Spinal cord (tissue), 10 donors: ENCODE data around the gene TRIM28. TPM values are rescaled to one million over a fixed set of nuclear protein-coding genes. Genes with fewer than 3 reads are reported as not detected.
"Not testable (repeated sequence)": the region's sequence is repeated elsewhere in the genome, so short reads cannot be mapped to it uniquely, and the experiment has no call there.

ENCODE experiments used
- DNase-seq, 6 donors: peaks; one replicate each; pipeline versions ENCODE4 v3.0.0 to v3.0.0-alpha.2; 2013 to 2015; ENCODE audit warnings: low spot score in 6 of 6, low read depth in 4 of 6
- H3K27ac ChIP-seq: one replicate; pipeline ENCODE4 v1.5.1; 2013; ENCODE audit warnings: low read depth, low read length, control low read depth
- H3K27me3 ChIP-seq: one replicate; pipeline ENCODE4 v1.6.1; 2013; ENCODE audit warnings: low read length; ENCODE audit not compliant: control insufficient read depth, insufficient read depth
- H3K36me3 ChIP-seq: one replicate; pipeline ENCODE4 v1.6.1; 2013; ENCODE audit warnings: low read length; ENCODE audit not compliant: control insufficient read depth, insufficient read depth
- H3K4me1 ChIP-seq: one replicate; pipeline ENCODE4 v1.6.1; 2013; ENCODE audit warnings: low read length; ENCODE audit not compliant: control insufficient read depth, insufficient read depth
- H3K4me3 ChIP-seq: one replicate; pipeline ENCODE4 v1.5.1; 2013; ENCODE audit warnings: low read depth, low read length, control low read depth
- H3K9me3 ChIP-seq: one replicate; pipeline ENCODE4 v1.6.1; 2013; ENCODE audit warnings: low read length; ENCODE audit not compliant: control insufficient read depth, insufficient read depth
- WGBS: methylation state at CpG from one replicate; pipeline ENCODE4 v1.1.5; 2013; ENCODE audit warnings: missing lambda C conversion rate; ENCODE audit not compliant: insufficient coverage; 5-methylcytosine and 5-hydroxymethylcytosine counted together
- long read RNA-seq, 4 donors: transcript quantifications; one replicate each; lab custom pipeline, GENCODE V29; 2026
- polyA plus RNA-seq, 2 donors: library from polyadenylated mRNA; unstranded; fragments of 120-200 nt; gene quantifications; one replicate each; pipeline ENCODE4 v1.2.1, GENCODE V29; 2013; ENCODE audit not compliant: insufficient read length in 2 of 2
- total RNA-seq, 2 donors: library from RNA; depleted of rRNA in 1 of 2; stranded (reverse); fragments of 120-200 nt in 1 of 2; fragments of >200 nt in 1 of 2; gene quantifications; one replicate each; pipeline versions ENCODE4 v1.2.3 to v1.2.4, GENCODE V29; 2013 to 2014
- donor health status: healthy.

TRIM28 gene
- total RNA-seq: 100 to 1,000 TPM; 203 to 275 TPM
- 100 to 1,000 TPM; 499 to 522 TPM for polyA plus RNA-seq
- long read RNA-seq, donor 1, transcript TRIM28-201 (17 exons, 2,960 nt): major isoform, 22 of 343 reads
- long read RNA-seq, donor 1, transcript TRIM28-213 (4 exons, 714 nt): minor isoform, 7 of 343 reads
- long read RNA-seq, donor 1, partial matches to known transcripts: 205 of 343 reads
- long read RNA-seq, donor 1, other reads (novel, unspliced or antisense): 107 of 343 reads
- long read RNA-seq, donor 2, transcript TRIM28-201 (17 exons, 2,960 nt): major isoform, 8 of 34 reads
- long read RNA-seq, donor 2, partial matches to known transcripts: 21 of 34 reads
- long read RNA-seq, donor 2, other reads (novel, unspliced or antisense): 0 of 34 reads
- long read RNA-seq, donor 3, transcript TRIM28-213 (4 exons, 714 nt): minor isoform, 8 of 51 reads
- long read RNA-seq, donor 3, transcript TRIM28-201 (17 exons, 2,960 nt): major isoform, 15 of 51 reads
- long read RNA-seq, donor 3, partial matches to known transcripts: 26 of 51 reads
- long read RNA-seq, donor 3, other reads (novel, unspliced or antisense): 0 of 51 reads
- long read RNA-seq, donor 4, transcript TRIM28-201 (17 exons, 2,960 nt): major isoform, 17 of 58 reads
- long read RNA-seq, donor 4, transcript TRIM28-213 (4 exons, 714 nt): minor isoform, 8 of 58 reads
- long read RNA-seq, donor 4, partial matches to known transcripts: 33 of 58 reads
- long read RNA-seq, donor 4, other reads (novel, unspliced or antisense): 0 of 58 reads

DNA sequence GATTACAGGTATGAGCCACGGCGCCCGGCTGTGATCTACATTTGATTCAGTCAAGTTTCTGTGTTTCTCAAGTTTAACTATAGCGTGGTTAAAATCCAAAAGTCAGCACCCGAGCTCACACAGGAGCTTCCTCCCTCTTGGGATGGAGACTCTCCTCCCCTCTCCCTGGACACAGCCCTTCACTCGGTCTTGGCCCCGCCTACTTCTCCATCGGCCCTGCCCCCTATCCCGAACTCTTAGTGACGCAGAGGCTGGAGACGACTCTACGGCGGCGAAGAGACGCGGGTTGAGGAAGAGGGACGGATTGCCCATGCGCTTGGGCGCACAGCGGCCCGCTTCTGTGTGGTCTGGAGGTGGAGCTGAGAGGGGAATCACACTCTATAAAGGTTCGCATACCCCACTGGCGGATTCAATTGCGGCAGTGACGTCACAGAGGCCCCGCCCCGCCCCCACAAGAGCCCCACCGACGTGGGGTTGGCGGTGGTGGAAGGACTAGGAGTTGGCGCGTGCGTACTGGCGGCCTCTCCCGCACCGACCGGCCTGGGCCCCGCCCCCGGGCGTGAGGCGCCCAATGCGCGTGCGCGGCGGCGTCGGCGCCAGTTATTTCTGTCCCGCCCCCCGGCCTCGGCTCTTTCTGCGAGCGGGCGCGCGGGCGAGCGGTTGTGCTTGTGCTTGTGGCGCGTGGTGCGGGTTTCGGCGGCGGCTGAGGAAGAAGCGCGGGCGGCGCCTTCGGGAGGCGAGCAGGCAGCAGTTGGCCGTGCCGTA, at the start of gene TRIM28:
TSS of gene TRIM28 (plus strand) at position 239 of the 765 bp plus-strand sequence. CDS start 694 bp downstream, outside the sequence.
- under 1% methylated on average over 68 of the region's 73 CpGs for WGBS
- Histone ChIP-seq H3K27ac (peak within 1 kb of the TSS; percentile 99), H3K27me3 (peaks cover 8% of the 10 kb centered on the region), H3K4me3 (peak within 1 kb of the TSS; percentile 73), H3K4me1 (peaks cover 25% of the 10 kb centered on the region), H3K9me3 (no peaks in the 10 kb centered on the region), H3K36me3 (peaks cover 40% of the 10 kb centered on the region)
- DNase-seq: peak; percentile 94 to 99 (median 96)

DNA sequence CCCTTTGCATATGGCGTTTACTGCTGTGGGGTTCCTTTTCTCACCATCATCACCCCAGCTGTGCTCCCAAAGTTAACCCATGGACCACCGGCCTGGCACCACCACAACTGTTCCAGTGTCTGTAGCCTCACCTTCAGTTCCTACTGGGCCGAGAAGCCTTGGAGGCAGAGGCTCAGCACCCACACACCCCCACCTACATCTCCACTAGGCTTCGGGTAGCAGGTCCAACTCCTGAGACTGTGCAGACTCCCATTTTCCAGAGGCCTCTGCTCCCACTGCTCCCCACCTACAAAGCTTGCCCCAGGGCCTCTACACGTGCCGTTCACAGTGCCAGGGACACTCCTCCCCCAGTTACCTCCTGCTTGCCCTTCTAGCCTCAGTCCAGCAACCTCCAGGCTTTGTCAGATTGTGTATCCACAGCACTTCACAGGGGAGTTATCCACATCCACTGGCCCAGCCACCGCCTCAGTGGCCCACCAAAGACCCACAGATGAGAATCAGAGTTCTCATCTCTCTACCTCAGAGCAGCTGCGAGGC, 46.2 kb upstream of the TRIM28 start:
- WGBS: 92% methylated on average over 8 of the region's 8 CpGs
- no peaks in the 10 kb centered on the region for H3K36me3 ChIP-seq
- H3K4me1 ChIP-seq: peaks cover 25% of the 10 kb centered on the region
- no peaks in the 10 kb centered on the region for H3K9me3 ChIP-seq
- H3K27ac ChIP-seq: no peak overlapping the region
- H3K4me3 ChIP-seq: no peak overlapping the region
- no peak for DNase-seq
- no peaks in the 10 kb centered on the region for H3K27me3 ChIP-seq

DNA sequence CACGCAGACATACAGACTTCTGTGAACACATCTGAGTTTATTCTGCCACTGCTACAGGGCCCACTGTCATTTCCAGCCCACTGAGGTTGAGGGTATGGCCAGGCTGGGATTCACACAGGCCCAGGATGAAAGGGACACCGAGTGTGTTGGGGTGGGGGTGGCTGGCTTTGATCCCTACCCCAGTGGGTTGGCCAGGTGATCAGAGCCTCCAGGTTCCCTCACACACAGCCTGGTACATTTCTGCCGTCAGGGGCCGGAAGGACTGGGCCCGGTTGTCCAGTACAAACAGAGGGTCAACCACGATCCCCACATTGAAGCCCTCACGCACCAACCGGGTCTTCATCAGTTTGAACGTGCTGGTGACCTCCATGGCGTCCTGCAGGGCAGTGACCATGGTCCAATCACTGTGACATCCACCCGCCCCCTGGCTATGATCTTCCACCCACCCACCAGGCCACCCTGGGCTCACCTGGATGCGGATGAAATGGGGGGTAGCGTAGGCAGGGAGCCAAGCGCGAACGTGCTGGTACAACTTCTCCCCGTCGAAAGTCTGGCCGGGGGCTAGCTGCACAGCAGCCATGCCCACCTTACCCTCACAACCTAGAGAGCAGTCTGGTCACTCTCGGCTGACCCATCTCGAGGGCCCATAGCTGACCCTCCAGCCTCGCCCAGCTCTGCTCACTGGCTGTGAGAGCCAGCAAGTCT, 45.4 kb upstream of the TRIM28 start:
- H3K9me3 ChIP-seq: no peaks in the 10 kb centered on the region
- peak overlapping the region; percentile 57 for H3K4me3 ChIP-seq
- 49% methylated on average over 19 of the region's 22 CpGs for WGBS
- no peaks in the 10 kb centered on the region for H3K36me3 ChIP-seq
- no peak for DNase-seq
- peaks cover 25% of the 10 kb centered on the region for H3K4me1 ChIP-seq
- peak overlapping the region; percentile 47 for H3K27ac ChIP-seq
- H3K27me3 ChIP-seq: no peaks in the 10 kb centered on the region

DNA sequence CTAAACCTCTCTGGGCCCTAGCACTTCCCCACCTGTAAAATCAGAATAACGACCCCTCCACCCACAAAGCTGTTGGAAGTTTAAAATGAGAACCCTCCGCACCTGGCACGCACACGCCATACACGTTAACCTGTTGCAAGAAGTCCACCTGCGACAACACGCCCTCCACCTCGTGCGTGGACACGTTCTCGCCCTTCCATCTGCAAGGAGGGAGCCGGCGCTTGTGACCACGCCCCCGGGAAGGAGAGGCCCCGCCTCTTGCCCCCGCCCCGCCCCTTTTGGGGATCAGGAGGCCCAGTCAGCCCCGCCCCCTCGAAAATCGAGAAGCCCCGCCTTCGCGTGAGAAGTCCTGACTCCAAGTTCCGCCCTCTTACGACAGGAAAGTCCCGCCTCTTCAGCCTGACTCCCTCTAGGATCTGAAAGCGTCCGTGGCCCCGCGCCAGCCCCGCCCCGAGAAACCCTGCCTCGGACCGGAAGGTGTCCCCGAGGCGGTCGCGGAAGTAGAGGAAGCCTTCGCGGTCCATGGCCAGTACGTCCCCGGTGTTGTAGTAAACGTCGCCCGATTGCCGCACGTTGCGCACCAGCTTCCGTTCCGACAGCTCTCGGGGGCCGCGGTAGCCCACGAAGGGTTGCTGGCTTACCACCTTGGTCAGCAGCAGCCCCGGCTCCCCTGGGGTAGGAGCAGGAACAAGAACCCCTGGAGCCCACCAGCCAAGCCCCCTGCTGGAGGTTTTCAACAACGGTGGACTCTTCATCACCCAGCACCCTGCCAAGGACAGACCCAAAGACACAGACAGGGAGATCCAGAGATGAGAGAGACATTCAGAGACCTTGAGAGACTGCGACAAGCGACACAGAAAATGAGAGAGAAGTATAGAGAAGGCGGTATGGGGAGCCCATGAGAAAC, 44.6 kb upstream of the TRIM28 start:
- H3K4me3 ChIP-seq: peak overlapping the region; percentile 57
- H3K9me3 ChIP-seq: no peaks in the 10 kb centered on the region
- peak; percentile 80 to 99 (median 96) for DNase-seq
- no peaks in the 10 kb centered on the region for H3K36me3 ChIP-seq
- WGBS: under 1% methylated on average over 57 of the region's 60 CpGs
- H3K27ac ChIP-seq: peak overlapping the region; percentile 69
- peaks cover 25% of the 10 kb centered on the region for H3K4me1 ChIP-seq
- H3K27me3 ChIP-seq: no peaks in the 10 kb centered on the region

DNA sequence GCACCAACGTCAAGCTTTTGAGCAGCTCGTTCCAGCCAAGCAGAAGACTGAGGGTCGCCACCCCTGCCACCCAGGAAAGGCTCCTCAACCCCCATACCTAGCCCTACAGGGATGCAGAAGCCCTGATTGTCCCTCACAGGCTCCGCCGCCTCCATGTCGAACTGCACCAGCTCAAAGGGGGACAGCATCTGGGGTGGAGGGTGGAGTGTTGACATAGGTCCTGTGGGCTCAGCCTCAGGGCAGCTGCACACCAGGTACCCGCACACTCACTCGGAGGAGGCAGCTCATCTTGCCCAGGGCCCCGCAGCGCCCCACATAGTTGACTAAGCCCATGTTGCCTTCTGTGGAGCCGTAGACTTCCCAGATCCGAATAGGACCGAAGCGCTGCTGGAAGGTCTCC, 43.6 kb upstream of the TRIM28 start:
- Histone ChIP-seq H3K36me3 (no peaks in the 10 kb centered on the region), H3K4me1 (peaks cover 25% of the 10 kb centered on the region), H3K9me3 (no peaks in the 10 kb centered on the region), H3K27ac (no peak overlapping the region), H3K4me3 (no peak overlapping the region), H3K27me3 (no peaks in the 10 kb centered on the region)
- no peak for DNase-seq
- WGBS: 93% methylated on average over 13 of the region's 14 CpGs

DNA sequence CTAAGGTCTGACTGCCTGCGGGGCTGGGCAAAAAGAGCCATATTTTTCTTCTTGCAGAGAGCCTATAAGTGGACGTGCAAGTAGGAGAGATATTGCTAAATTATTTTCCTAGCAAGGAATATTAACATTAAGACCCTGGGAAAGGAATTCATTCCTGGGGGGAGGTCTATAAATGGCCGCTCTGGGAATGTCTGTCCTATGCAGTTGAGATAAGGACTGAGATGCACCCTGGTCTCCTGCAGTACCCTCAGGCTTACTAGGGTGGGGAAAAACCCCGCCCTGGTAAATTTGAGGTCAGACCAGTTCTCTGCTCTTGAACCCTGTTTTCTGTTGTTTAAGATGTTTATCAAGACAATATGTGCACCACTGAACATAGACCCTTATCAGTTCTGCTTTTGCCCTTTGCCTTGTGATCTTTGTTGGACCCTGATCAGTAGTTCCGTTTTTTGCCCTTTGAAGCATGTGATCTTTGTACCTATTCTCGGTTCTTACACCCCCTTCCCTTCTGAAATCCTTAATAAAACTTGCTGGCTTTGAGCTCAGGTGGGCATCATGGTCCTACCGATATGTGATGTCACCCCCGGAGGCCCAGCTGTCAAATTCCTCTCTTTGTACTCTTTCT, 36.2 kb upstream of the TRIM28 start:
- H3K4me3 ChIP-seq, H3K27ac ChIP-seq, H3K27me3 ChIP-seq, DNase-seq, H3K4me1 ChIP-seq, H3K9me3 ChIP-seq: not testable (repeated sequence)
- peaks cover 27% of the 10 kb centered on the region for H3K36me3 ChIP-seq
- WGBS: 78% methylated on average over 4 of the region's 8 CpGs

DNA sequence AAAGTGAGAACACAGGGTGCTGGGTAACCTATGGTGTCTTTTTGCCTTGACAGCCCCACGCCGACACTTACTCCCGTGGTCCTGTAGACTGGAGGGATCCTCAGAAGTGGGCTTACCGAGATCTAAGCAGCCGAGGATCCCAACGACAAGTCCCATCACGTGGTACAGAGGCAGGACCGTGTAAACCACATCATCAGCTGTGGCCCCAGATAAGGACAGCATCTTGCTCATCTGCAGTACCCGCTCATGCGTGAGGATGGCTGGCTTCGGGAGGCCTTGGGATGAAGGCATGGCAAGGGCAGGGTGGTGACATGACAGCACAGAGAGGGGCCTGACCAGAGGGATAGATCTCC, 34.2 kb upstream of the TRIM28 start:
- Histone ChIP-seq H3K4me1 (peaks cover 9% of the 10 kb centered on the region), H3K4me3 (no peak overlapping the region), H3K36me3 (peaks cover 42% of the 10 kb centered on the region), H3K27me3 (no peaks in the 10 kb centered on the region), H3K9me3 (no peaks in the 10 kb centered on the region), H3K27ac (no peak overlapping the region)
- DNase-seq: no peak
- 88% methylated on average over 11 of the region's 11 CpGs for WGBS
